ENCODE data around the gene REC114. TPM values are rescaled to one million over a fixed set of nuclear protein-coding genes. Genes with fewer than 3 reads are reported as not detected.

Gene REC114
- total and polyA plus RNA-seq, 2 donors (not counting 1 experiment from before 2014, with no cell fraction given), result not detected

DNA sequence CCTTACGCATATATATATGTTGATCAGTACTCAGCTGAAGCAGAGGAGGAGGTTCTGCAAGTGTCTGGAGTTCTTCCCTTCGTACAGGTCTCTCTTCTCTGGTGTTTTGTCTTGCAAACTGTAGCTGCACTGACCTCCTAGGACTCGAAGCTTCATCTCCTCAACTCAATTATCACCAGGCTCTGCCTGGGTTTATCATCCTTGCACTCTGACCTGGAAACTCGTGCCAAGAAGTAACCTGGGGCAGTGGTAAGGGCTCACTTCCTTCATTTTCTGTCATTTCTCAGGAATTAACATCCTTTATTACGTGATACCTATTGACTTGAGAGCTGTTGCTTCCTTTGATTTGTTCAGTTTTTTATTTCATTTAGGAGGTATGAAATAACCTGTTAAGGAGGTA, 14.4 kb downstream of the REC114 start:
- no peaks in the 10 kb centered on the region for H3K27me3 ChIP-seq (replicated peaks in 1 of 4; ENCODE audit: control extremely low read depth in 1 of 4, control insufficient read depth in 3 of 4, insufficient read depth in 4 of 4, low read length in 3 of 4)
- Mint-ChIP-seq H3K4me1 (no peaks in the 10 kb centered on the region), H3K4me3 (no peak overlapping the region), H3K9me3 (ENCODE audit: insufficient read depth) (no peaks in the 10 kb centered on the region), H3K27ac (no peak overlapping the region), H3K27me3 (peaks cover 13% of the 10 kb centered on the region)
- H3K36me3 ChIP-seq (replicated peaks in 1 of 2; ENCODE audit: control extremely low read depth in 1 of 2, control insufficient read depth in 1 of 2, extremely low read depth in 1 of 2, insufficient read depth in 2 of 2, low read length in 1 of 2), result no peaks in the 10 kb centered on the region
- intact Hi-C loops (cut with micrococcal nuclease), result no loop called here
- no peak overlapping the region for H2AFZ ChIP-seq (ENCODE audit: insufficient read depth, low read depth, low read length, poor library complexity, severe bottlenecking)
- ChIA-PET CTCF (no interaction called here), POLR2A (no interaction called here)
- DNase-seq (no peak), ATAC-seq (ENCODE audit: low read depth) (no peak)
- no peaks in the 10 kb centered on the region for H3K79me2 ChIP-seq (ENCODE audit: control insufficient read depth, insufficient read depth, low read length)
- no peak overlapping the region for H3K4me3 ChIP-seq (ENCODE audit: control extremely low read depth in 1 of 5, extremely low read depth in 1 of 5, insufficient read depth in 1 of 5, low read depth in 2 of 5, low read length in 4 of 5)
- no peak overlapping the region for H3K9ac ChIP-seq (ENCODE audit: low read length)
- TF ChIP-seq EZH2 (IDR thresholded peaks at IDR 0.05; ENCODE audit: borderline replicate concordance, insufficient read depth, low read depth, low read length, poor library complexity, severe bottlenecking), result no peak
- TF ChIP-seq, protein P1, sequence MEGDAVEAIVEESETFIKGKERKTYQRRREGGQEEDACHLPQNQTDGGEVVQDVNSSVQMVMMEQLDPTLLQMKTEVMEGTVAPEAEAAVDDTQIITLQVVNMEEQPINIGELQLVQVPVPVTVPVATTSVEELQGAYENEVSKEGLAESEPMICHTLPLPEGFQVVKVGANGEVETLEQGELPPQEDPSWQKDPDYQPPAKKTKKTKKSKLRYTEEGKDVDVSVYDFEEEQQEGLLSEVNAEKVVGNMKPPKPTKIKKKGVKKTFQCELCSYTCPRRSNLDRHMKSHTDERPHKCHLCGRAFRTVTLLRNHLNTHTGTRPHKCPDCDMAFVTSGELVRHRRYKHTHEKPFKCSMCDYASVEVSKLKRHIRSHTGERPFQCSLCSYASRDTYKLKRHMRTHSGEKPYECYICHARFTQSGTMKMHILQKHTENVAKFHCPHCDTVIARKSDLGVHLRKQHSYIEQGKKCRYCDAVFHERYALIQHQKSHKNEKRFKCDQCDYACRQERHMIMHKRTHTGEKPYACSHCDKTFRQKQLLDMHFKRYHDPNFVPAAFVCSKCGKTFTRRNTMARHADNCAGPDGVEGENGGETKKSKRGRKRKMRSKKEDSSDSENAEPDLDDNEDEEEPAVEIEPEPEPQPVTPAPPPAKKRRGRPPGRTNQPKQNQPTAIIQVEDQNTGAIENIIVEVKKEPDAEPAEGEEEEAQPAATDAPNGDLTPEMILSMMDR (IDR thresholded peaks at IDR 0.05), result no peak
- 56% methylated on average over 2 of the region's 5 CpGs for WGBS (ENCODE audit: insufficient coverage)
- H3K4me1 ChIP-seq (ENCODE audit: control insufficient read depth in 2 of 2, insufficient read depth in 2 of 2, low read length in 2 of 2), result no peaks in the 10 kb centered on the region
- H3K27ac ChIP-seq (ENCODE audit: low read length in 2 of 2), result no peak overlapping the region
- H3K4me2 ChIP-seq (replicated peaks; ENCODE audit: low read depth, low read length, poor library complexity, severe bottlenecking), result no peak overlapping the region
- no peaks in the 10 kb centered on the region for H3K9me3 ChIP-seq (ENCODE audit: control extremely low read depth in 1 of 3, control insufficient read depth in 2 of 3, insufficient read depth in 1 of 3, low read length in 2 of 3)
- H4K20me1 ChIP-seq (ENCODE audit: control insufficient read depth, insufficient read depth, low read length, poor library complexity, severe bottlenecking), result no peaks in the 10 kb centered on the region

DNA sequence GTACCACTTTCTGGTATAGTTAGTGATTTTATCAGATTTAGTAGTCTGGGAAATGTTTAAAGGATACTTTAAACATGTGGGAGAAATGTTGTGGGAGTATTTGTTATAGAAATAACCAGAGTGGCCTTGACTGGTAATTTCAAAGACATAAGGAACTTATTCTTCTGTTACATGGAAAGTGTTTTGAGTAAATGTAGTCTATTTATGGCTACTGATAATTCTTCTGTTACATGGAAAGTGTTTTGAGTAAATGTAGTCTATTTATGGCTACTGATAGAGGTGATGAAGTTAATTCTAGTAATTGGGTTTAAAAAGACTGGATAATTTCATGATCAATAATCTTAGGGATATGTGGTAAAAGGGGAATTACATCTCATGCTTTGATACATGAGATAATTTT, 17.7 kb downstream of the REC114 start:
- H3K4me1 ChIP-seq (ENCODE audit: control insufficient read depth in 2 of 2, insufficient read depth in 2 of 2, low read length in 2 of 2), result no peaks in the 10 kb centered on the region
- no peak overlapping the region for H3K9ac ChIP-seq (ENCODE audit: low read length)
- H3K27ac ChIP-seq (ENCODE audit: low read length in 2 of 2), result no peak overlapping the region
- Mint-ChIP-seq H3K4me1 (no peaks in the 10 kb centered on the region), H3K27ac (no peak overlapping the region), H3K27me3 (peaks cover 22% of the 10 kb centered on the region), H3K9me3 (ENCODE audit: insufficient read depth) (no peaks in the 10 kb centered on the region), H3K4me3 (no peak overlapping the region)
- intact Hi-C loops (cut with micrococcal nuclease), result no loop called here
- ATAC-seq (ENCODE audit: low read depth) (no peak), DNase-seq (no peak)
- H3K4me3 ChIP-seq (ENCODE audit: control extremely low read depth in 1 of 5, extremely low read depth in 1 of 5, insufficient read depth in 1 of 5, low read depth in 2 of 5, low read length in 4 of 5), result no peak overlapping the region
- no peak overlapping the region for H2AFZ ChIP-seq (ENCODE audit: insufficient read depth, low read depth, low read length, poor library complexity, severe bottlenecking)
- TF ChIP-seq EZH2 (IDR thresholded peaks at IDR 0.05; ENCODE audit: borderline replicate concordance, insufficient read depth, low read depth, low read length, poor library complexity, severe bottlenecking), result no peak
- TF ChIP-seq, protein P1 (IDR thresholded peaks at IDR 0.05), result no peak
- ChIA-PET CTCF (interaction anchor here (0.5 kb wide), 1 partner anchor 1118 kb away, joined by 3 read pairs; no protein-coding TSS in a partner anchor), POLR2A (no interaction called here)
- no peaks in the 10 kb centered on the region for H3K9me3 ChIP-seq (ENCODE audit: control extremely low read depth in 1 of 3, control insufficient read depth in 2 of 3, insufficient read depth in 1 of 3, low read length in 2 of 3)
- no peaks in the 10 kb centered on the region for H3K79me2 ChIP-seq (ENCODE audit: control insufficient read depth, insufficient read depth, low read length)
- H3K27me3 ChIP-seq (replicated peaks in 1 of 4; ENCODE audit: control extremely low read depth in 1 of 4, control insufficient read depth in 3 of 4, insufficient read depth in 4 of 4, low read length in 3 of 4), result no peaks in the 10 kb centered on the region
- no peak overlapping the region for H3K4me2 ChIP-seq (replicated peaks; ENCODE audit: low read depth, low read length, poor library complexity, severe bottlenecking)
- no peaks in the 10 kb centered on the region for H4K20me1 ChIP-seq (ENCODE audit: control insufficient read depth, insufficient read depth, low read length, poor library complexity, severe bottlenecking)
- no peaks in the 10 kb centered on the region for H3K36me3 ChIP-seq (replicated peaks in 1 of 2; ENCODE audit: control extremely low read depth in 1 of 2, control insufficient read depth in 1 of 2, extremely low read depth in 1 of 2, insufficient read depth in 2 of 2, low read length in 1 of 2)
